ENCODE measurements around the gene CHRNA4.

DNA sequence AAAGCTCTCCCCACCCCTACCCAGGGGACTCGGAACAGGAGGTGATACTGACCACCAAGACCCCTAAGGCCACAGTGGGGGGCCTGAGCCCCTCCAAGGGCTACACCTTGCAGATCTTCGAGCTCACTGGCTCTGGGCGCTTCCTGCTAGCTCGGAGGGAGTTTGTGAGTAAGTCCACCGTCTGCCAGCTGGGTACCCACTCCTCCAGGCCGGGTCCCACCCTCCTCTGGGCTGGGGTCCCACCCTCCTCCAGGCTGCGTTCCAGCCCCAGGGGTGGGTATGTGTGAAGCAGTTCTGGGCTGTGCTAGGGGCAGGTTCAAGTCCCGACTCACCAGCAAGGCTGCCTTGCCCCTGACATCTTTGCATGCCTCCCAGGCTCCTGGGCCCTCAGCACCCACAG, 55.8 kb downstream of the CHRNA4 start:
- TF ChIP-seq, protein P1, sequence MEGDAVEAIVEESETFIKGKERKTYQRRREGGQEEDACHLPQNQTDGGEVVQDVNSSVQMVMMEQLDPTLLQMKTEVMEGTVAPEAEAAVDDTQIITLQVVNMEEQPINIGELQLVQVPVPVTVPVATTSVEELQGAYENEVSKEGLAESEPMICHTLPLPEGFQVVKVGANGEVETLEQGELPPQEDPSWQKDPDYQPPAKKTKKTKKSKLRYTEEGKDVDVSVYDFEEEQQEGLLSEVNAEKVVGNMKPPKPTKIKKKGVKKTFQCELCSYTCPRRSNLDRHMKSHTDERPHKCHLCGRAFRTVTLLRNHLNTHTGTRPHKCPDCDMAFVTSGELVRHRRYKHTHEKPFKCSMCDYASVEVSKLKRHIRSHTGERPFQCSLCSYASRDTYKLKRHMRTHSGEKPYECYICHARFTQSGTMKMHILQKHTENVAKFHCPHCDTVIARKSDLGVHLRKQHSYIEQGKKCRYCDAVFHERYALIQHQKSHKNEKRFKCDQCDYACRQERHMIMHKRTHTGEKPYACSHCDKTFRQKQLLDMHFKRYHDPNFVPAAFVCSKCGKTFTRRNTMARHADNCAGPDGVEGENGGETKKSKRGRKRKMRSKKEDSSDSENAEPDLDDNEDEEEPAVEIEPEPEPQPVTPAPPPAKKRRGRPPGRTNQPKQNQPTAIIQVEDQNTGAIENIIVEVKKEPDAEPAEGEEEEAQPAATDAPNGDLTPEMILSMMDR (IDR thresholded peaks at IDR 0.05), result no peak
- no peak for TF ChIP-seq POLR2A (IDR thresholded peaks at IDR 0.05)
